GM23338 (cell line): Measurements from ENCODE around the gene CLHC1. TPM values are rescaled to one million over a fixed set of nuclear protein-coding genes. Genes with fewer than 3 reads are reported as not detected.

Experiments used
- ATAC-seq: fragments of 200-7000 bp; cut with Tn5 transposase; 3 replicates; pipeline ENCODE4 v1.9.1; 2020
- DNase-seq: peaks from one replicate; pipeline ENCODE4 v3.0.0-alpha.2; 2015; ENCODE audit warnings: low spot score
- H2AFZ ChIP-seq: fragments of 200-600 bp; sonication (generic); 2 replicates; pipeline ENCODE4 v1.8.0; 2016; ENCODE audit warnings: antibody characterized with exemption, mild to moderate bottlenecking, moderate library complexity
- H3F3A ChIP-seq: fragments of 200-600 bp; sonication (generic); replicated peaks from 2 replicates; pipeline ENCODE4 v1.8.0; 2017; ENCODE audit warnings: antibody characterized with exemption, mixed run types, low read depth
- H3K27ac ChIP-seq: fragments of 200-600 bp; sonication (generic); 2 replicates; pipeline ENCODE4 v1.6.1; 2016; ENCODE audit warnings: low read depth
- H3K27me3 ChIP-seq: fragments of 200-600 bp; sonication (generic); 2 replicates; pipeline ENCODE4 v1.8.0; 2016; ENCODE audit warnings: mild to moderate bottlenecking, mixed run types, moderate library complexity; ENCODE audit not compliant: insufficient read depth
- H3K36me3 ChIP-seq: fragments of 200-600 bp; sonication (generic); 2 replicates; pipeline ENCODE4 v1.8.0; 2016; ENCODE audit warnings: mild to moderate bottlenecking; ENCODE audit not compliant: insufficient read depth
- H3K4me1 ChIP-seq: fragments of 200-600 bp; sonication (generic); 2 replicates; pipeline ENCODE4 v1.8.0; 2016; ENCODE audit warnings: mild to moderate bottlenecking, moderate library complexity; ENCODE audit not compliant: insufficient read depth
- H3K4me2 ChIP-seq: fragments of 200-600 bp; sonication (generic); 2 replicates; pipeline ENCODE4 v1.7.1; 2017; ENCODE audit warnings: mixed run types
- H3K4me3 ChIP-seq: fragments of 200-600 bp; sonication (generic); 2 replicates; pipeline ENCODE4 v1.6.1; 2016; ENCODE audit warnings: mixed run types
- H3K79me2 ChIP-seq: fragments of 200-600 bp; sonication (generic); replicated peaks from 2 replicates; pipeline ENCODE4 v1.8.0; 2017; ENCODE audit warnings: mild to moderate bottlenecking; ENCODE audit not compliant: insufficient read depth
- H3K9me2 ChIP-seq: fragments of 200-600 bp; sonication (generic); 2 replicates; pipeline ENCODE4 v1.8.0; 2017; ENCODE audit not compliant: insufficient read depth
- H4K20me1 ChIP-seq: fragments of 200-600 bp; sonication (generic); replicated peaks from 2 replicates; pipeline ENCODE4 v1.8.0; 2017; ENCODE audit warnings: mild to moderate bottlenecking; ENCODE audit not compliant: insufficient read depth
- H3K27ac Mint-ChIP-seq: 2 replicates; pipeline ENCODE4 v1.8.0; 2020; ENCODE audit warnings: inconsistent platforms, mild to moderate bottlenecking, moderate library complexity, mixed read lengths
- H3K27me3 Mint-ChIP-seq: 3 replicates; pipeline ENCODE4 v1.8.0; 2022; ENCODE audit warnings: low read depth, mild to moderate bottlenecking, moderate library complexity, mixed read lengths, inconsistent platforms; ENCODE audit not compliant: insufficient read depth, poor library complexity
- H3K36me3 Mint-ChIP-seq: 3 replicates; pipeline ENCODE4 v1.8.0; 2021; ENCODE audit warnings: low read depth, mild to moderate bottlenecking, inconsistent platforms, moderate library complexity, mixed read lengths
- H3K4me1 Mint-ChIP-seq: 3 replicates; pipeline ENCODE4 v1.8.0; 2020; ENCODE audit warnings: mild to moderate bottlenecking, inconsistent platforms, mixed read lengths
- H3K4me3 Mint-ChIP-seq: 3 replicates; pipeline ENCODE4 v1.8.0; 2021; ENCODE audit warnings: moderate library complexity, mild to moderate bottlenecking, inconsistent platforms, mixed read lengths
- H3K9me3 Mint-ChIP-seq: 3 replicates; pipeline ENCODE4 v1.8.0; 2020; ENCODE audit warnings: moderate library complexity, mild to moderate bottlenecking, inconsistent platforms, mixed read lengths
- CTCF ChIP-seq, 2 experiments: fragments of 200-600 bp in 1 of 2; sonication (generic) in 1 of 2; conservative IDR thresholded peaks; 2 replicates each; pipeline versions ENCODE4 v1.5.1 to v1.6.1; 2016 to 2017; ENCODE audit warnings: antibody characterized with exemption in 2 of 2, low read depth in 2 of 2, mild to moderate bottlenecking in 2 of 2, moderate library complexity in 1 of 2
- EZH2 ChIP-seq: fragments of 200-600 bp; sonication (generic); IDR thresholded peaks from one replicate; pipeline ENCODE4 v1.8.0; 2017; ENCODE audit warnings: antibody characterized with exemption, mild to moderate bottlenecking, low read depth; ENCODE audit not compliant: unreplicated experiment
- STAT1 ChIP-seq: IDR thresholded peaks from one replicate; pipeline ENCODE4 v1.6.1; 2016; ENCODE audit warnings: antibody characterized with exemption; ENCODE audit not compliant: unreplicated experiment
- ZNF462 ChIP-seq: fragments of 250-450 bp; sonication (Bioruptor Pico); IDR thresholded peaks from 2 replicates; pipeline ENCODE4 v1.5.0; 2020; ENCODE audit warnings: mild to moderate bottlenecking, moderate library complexity
- polyA plus RNA-seq: library from polyadenylated mRNA; unstranded; fragments of >200 nt; fragmentation: Nextera tagmentation; extraction: Ambion mirVana; gene quantifications from 2 replicates; pipeline ENCODE4 v1.2.1, GENCODE V29; 2016
- total RNA-seq: library from RNA; depleted of rRNA; stranded (reverse); fragments of >200 nt; shearing (Covaris generic); gene quantifications from 2 replicates; pipeline ENCODE4 v1.2.3, GENCODE V29; 2014

The CLHC1 gene
- total and polyA plus RNA-seq, 2 experiments from 2014 or later: 3.1 to 5.0 TPM

- H3K27ac ChIP-seq: no peak overlapping the region
- no peak; the same call in 2 of the 3 replicates for ATAC-seq
These were observed 78.4 kb downstream of the CLHC1 start for GRCh38 chr2:55153584-55154299.

More at GRCh38 chr2:55153584-55154299, 78.4 kb downstream of the CLHC1 start:
- no peak for DNase-seq
- no peak overlapping the region for H3K27ac Mint-ChIP-seq
- no peaks in the 10 kb centered on the region for H3K9me3 Mint-ChIP-seq
- Histone ChIP-seq H3K4me3 (no peak overlapping the region), H3K4me2 (no peak overlapping the region), H3F3A (no peaks in the 10 kb centered on the region), H2AFZ (peak overlapping the region; percentile 32; the same call in 1 of the 2 replicates), H4K20me1 (no peaks in the 10 kb centered on the region), H3K4me1 (peaks cover 26% of the 10 kb centered on the region), H3K9me2 (no peaks in the 10 kb centered on the region), H3K79me2 (no peaks in the 10 kb centered on the region), H3K36me3 (no peaks in the 10 kb centered on the region), H3K27me3 (no peaks in the 10 kb centered on the region)
- H3K27me3 Mint-ChIP-seq: peaks cover 2% of the 10 kb centered on the region
- H3K4me1 Mint-ChIP-seq: peaks cover 40% of the 10 kb centered on the region
- no peak for TF ChIP-seq EZH2
- no peak for TF ChIP-seq STAT1
- no peak for TF ChIP-seq CTCF (conservative IDR thresholded peaks at IDR 0.05; ENCODE audit: low read depth in 2 of 2)
- no peak for TF ChIP-seq ZNF462 (CRISPR knock-in tag)
- no peak overlapping the region for H3K4me3 Mint-ChIP-seq
- H3K36me3 Mint-ChIP-seq: no peaks in the 10 kb centered on the region
